T-helper 1 cell treated with Interleukin-12 subunit alpha and Interleukin-12 subunit beta and Interleukin-4 antibody, amounts not matched to agents 30 μg/mL and 1 μg/mL, for 36 hours (primary cell): Measurements from ENCODE around the gene RRAD.

Experiments
- H3K27ac Mint-ChIP-seq: one replicate; pipeline ENCODE4 v1.8.0; 2021; ENCODE audit warnings: mild to moderate bottlenecking, mixed read lengths
- H3K27me3 Mint-ChIP-seq: one replicate; pipeline ENCODE4 v1.8.0; 2021; ENCODE audit warnings: low read depth, mixed read lengths
- H3K36me3 Mint-ChIP-seq: one replicate; pipeline ENCODE4 v1.8.0; 2021; ENCODE audit warnings: low read depth, mixed read lengths
- H3K4me1 Mint-ChIP-seq: one replicate; pipeline ENCODE4 v1.8.0; 2021; ENCODE audit warnings: low read depth, mixed read lengths
- H3K4me3 Mint-ChIP-seq: one replicate; pipeline ENCODE4 v1.8.0; 2021; ENCODE audit warnings: mild to moderate bottlenecking, moderate library complexity, mixed read lengths
- H3K9me3 Mint-ChIP-seq: one replicate; pipeline ENCODE4 v1.8.0; 2021; ENCODE audit warnings: mixed read lengths

Gene RRAD

GRCh38 chr16:66881964-66882508 is 43.3 kb downstream of the RRAD start:
- Mint-ChIP-seq H3K4me3 (peak overlapping the region; percentile 40), H3K4me1 (peaks cover 44% of the 10 kb centered on the region), H3K27me3 (no peaks in the 10 kb centered on the region), H3K27ac (no peak overlapping the region), H3K36me3 (peaks cover 19% of the 10 kb centered on the region), H3K9me3 (no peaks in the 10 kb centered on the region)

GRCh38 chr16:66881560-66881959 is 43.8 kb downstream of the RRAD start:
- H3K27ac Mint-ChIP-seq: no peak overlapping the region
- H3K27me3 Mint-ChIP-seq: no peaks in the 10 kb centered on the region
- peak overlapping the region; percentile 100 for H3K4me3 Mint-ChIP-seq
- no peaks in the 10 kb centered on the region for H3K9me3 Mint-ChIP-seq
- peaks cover 15% of the 10 kb centered on the region for H3K36me3 Mint-ChIP-seq
- H3K4me1 Mint-ChIP-seq: peaks cover 41% of the 10 kb centered on the region

GRCh38 chr16:66881014-66881417 is 44.3 kb downstream of the RRAD start:
- Mint-ChIP-seq H3K27ac (no peak overlapping the region), H3K4me1 (peaks cover 44% of the 10 kb centered on the region), H3K4me3 (peak overlapping the region; percentile 100), H3K27me3 (no peaks in the 10 kb centered on the region), H3K36me3 (peaks cover 14% of the 10 kb centered on the region), H3K9me3 (no peaks in the 10 kb centered on the region)

GRCh38 chr16:66880288-66881013 is 44.9 kb downstream of the RRAD start, which contains the start of gene PDP2:
Gene PDP2, plus strand, starts transcription at chr16:66880515. Its CDS starts 3,770 bp downstream, at chr16:66884285.
- H3K4me3 Mint-ChIP-seq: peak within 1 kb of the TSS; percentile 100
- H3K9me3 Mint-ChIP-seq: no peaks in the 10 kb centered on the region
- H3K27ac Mint-ChIP-seq: peak within 1 kb of the TSS; percentile 95
- peaks cover 11% of the 10 kb centered on the region for H3K36me3 Mint-ChIP-seq
- peaks cover 42% of the 10 kb centered on the region for H3K4me1 Mint-ChIP-seq
- no peaks in the 10 kb centered on the region for H3K27me3 Mint-ChIP-seq

- H3K9me3 Mint-ChIP-seq: no peaks in the 10 kb centered on the region
- H3K27me3 Mint-ChIP-seq: no peaks in the 10 kb centered on the region
- H3K36me3 Mint-ChIP-seq: peaks cover 2% of the 10 kb centered on the region
- peak overlapping the region; percentile 65 for H3K27ac Mint-ChIP-seq
- H3K4me3 Mint-ChIP-seq: peak overlapping the region; percentile 45
- H3K4me1 Mint-ChIP-seq: peaks cover 54% of the 10 kb centered on the region
Observed at GRCh38 chr16:66878067-66878466, 47.3 kb downstream of the RRAD start.

- peaks cover 40% of the 10 kb centered on the region for H3K4me1 Mint-ChIP-seq
- H3K27ac Mint-ChIP-seq: peak overlapping the region; percentile 95
- H3K9me3 Mint-ChIP-seq: no peaks in the 10 kb centered on the region
- H3K27me3 Mint-ChIP-seq: no peaks in the 10 kb centered on the region
- H3K4me3 Mint-ChIP-seq: peak overlapping the region; percentile 65
- no peaks in the 10 kb centered on the region for H3K36me3 Mint-ChIP-seq
Observed at GRCh38 chr16:66874079-66874775, 51.1 kb downstream of the RRAD start.

- Mint-ChIP-seq H3K27ac (peak overlapping the region; percentile 96), H3K27me3 (no peaks in the 10 kb centered on the region), H3K36me3 (no peaks in the 10 kb centered on the region), H3K4me1 (peaks cover 38% of the 10 kb centered on the region), H3K9me3 (no peaks in the 10 kb centered on the region), H3K4me3 (no peak overlapping the region)
Observed at GRCh38 chr16:66873685-66874055, 51.7 kb downstream of the RRAD start.

GRCh38 chr16:66872943-66873684 is 52.2 kb downstream of the RRAD start:
- H3K9me3 Mint-ChIP-seq: no peaks in the 10 kb centered on the region
- H3K36me3 Mint-ChIP-seq: no peaks in the 10 kb centered on the region
- H3K27ac Mint-ChIP-seq: peak overlapping the region; percentile 96
- peak overlapping the region; percentile 76 for H3K4me3 Mint-ChIP-seq
- H3K4me1 Mint-ChIP-seq: peaks cover 33% of the 10 kb centered on the region
- no peaks in the 10 kb centered on the region for H3K27me3 Mint-ChIP-seq

GRCh38 chr16:66872559-66872942 is 52.8 kb downstream of the RRAD start:
- peak overlapping the region; percentile 96 for H3K27ac Mint-ChIP-seq
- no peaks in the 10 kb centered on the region for H3K9me3 Mint-ChIP-seq
- H3K4me3 Mint-ChIP-seq: peak overlapping the region; percentile 76
- H3K36me3 Mint-ChIP-seq: no peaks in the 10 kb centered on the region
- H3K27me3 Mint-ChIP-seq: no peaks in the 10 kb centered on the region
- peaks cover 33% of the 10 kb centered on the region for H3K4me1 Mint-ChIP-seq

- Mint-ChIP-seq H3K9me3 (no peaks in the 10 kb centered on the region), H3K27me3 (no peaks in the 10 kb centered on the region), H3K4me3 (no peak overlapping the region), H3K27ac (no peak overlapping the region), H3K4me1 (peaks cover 33% of the 10 kb centered on the region), H3K36me3 (no peaks in the 10 kb centered on the region)
Observed at GRCh38 chr16:66871840-66872239, 53.5 kb downstream of the RRAD start.
